Progenitor cell of endocrine pancreas (in vitro differentiated cells): Measurements from ENCODE around the gene SH3RF2. TPM values are rescaled to one million over a fixed set of nuclear protein-coding genes. Genes with fewer than 3 reads are reported as not detected.
"Not testable (repeated sequence)": the region's sequence is repeated elsewhere in the genome, so short reads cannot be mapped to it uniquely, and the experiment has no call there.

Experiments
- DNase-seq: peaks from one replicate; pipeline ENCODE4 v3.0.0; 2021; ENCODE audit warnings: low spot score; ENCODE audit not compliant: unreplicated experiment
- H3K27ac Mint-ChIP-seq: 2 replicates; pipeline ENCODE4 v1.8.0; 2021; ENCODE audit warnings: mild to moderate bottlenecking, moderate library complexity, mixed read lengths
- H3K27me3 Mint-ChIP-seq: 2 replicates; pipeline ENCODE4 v1.8.0; 2021; ENCODE audit warnings: mixed read lengths
- H3K36me3 Mint-ChIP-seq: 2 replicates; pipeline ENCODE4 v1.8.0; 2022; ENCODE audit warnings: mixed read lengths; ENCODE audit not compliant: insufficient read depth
- H3K4me1 Mint-ChIP-seq: 2 replicates; pipeline ENCODE4 v1.8.0; 2021; ENCODE audit warnings: low read depth, mixed read lengths
- H3K4me3 Mint-ChIP-seq: 2 replicates; pipeline ENCODE4 v1.8.0; 2021; ENCODE audit warnings: low read depth, mild to moderate bottlenecking, moderate library complexity, mixed read lengths
- H3K9me3 Mint-ChIP-seq: 2 replicates; pipeline ENCODE4 v1.8.0; 2021; ENCODE audit warnings: low read depth, mixed read lengths
- total RNA-seq: library from RNA; stranded (reverse); gene quantifications from 2 replicates; pipeline ENCODE4 v1.2.1, GENCODE V29; 2021
- TF ChIP-seq, protein P1 (sequence below): fragments of 200-600 bp; sonication (generic); IDR thresholded peaks from one replicate; pipeline ENCODE4 v1.5.0; 2021; ENCODE audit warnings: antibody characterized with exemption, mild to moderate bottlenecking; ENCODE audit not compliant: unreplicated experiment

The SH3RF2 gene
- total RNA-seq, 1 donor from 2014 or later: 17.6 TPM

GRCh38 chr5:145962001-145962400 is 25.6 kb downstream of the SH3RF2 start:
- no peak for DNase-seq
- Mint-ChIP-seq H3K27me3 (no peaks in the 10 kb centered on the region), H3K36me3 (peaks cover 1% of the 10 kb centered on the region), H3K9me3 (no peaks in the 10 kb centered on the region), H3K4me1 (peaks cover 27% of the 10 kb centered on the region), H3K4me3 (no peak overlapping the region), H3K27ac (no peak overlapping the region)
- TF ChIP-seq, protein P1, sequence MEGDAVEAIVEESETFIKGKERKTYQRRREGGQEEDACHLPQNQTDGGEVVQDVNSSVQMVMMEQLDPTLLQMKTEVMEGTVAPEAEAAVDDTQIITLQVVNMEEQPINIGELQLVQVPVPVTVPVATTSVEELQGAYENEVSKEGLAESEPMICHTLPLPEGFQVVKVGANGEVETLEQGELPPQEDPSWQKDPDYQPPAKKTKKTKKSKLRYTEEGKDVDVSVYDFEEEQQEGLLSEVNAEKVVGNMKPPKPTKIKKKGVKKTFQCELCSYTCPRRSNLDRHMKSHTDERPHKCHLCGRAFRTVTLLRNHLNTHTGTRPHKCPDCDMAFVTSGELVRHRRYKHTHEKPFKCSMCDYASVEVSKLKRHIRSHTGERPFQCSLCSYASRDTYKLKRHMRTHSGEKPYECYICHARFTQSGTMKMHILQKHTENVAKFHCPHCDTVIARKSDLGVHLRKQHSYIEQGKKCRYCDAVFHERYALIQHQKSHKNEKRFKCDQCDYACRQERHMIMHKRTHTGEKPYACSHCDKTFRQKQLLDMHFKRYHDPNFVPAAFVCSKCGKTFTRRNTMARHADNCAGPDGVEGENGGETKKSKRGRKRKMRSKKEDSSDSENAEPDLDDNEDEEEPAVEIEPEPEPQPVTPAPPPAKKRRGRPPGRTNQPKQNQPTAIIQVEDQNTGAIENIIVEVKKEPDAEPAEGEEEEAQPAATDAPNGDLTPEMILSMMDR: no peak

- DNase-seq, H3K27me3 Mint-ChIP-seq, H3K9me3 Mint-ChIP-seq, H3K36me3 Mint-ChIP-seq, H3K27ac Mint-ChIP-seq, H3K4me3 Mint-ChIP-seq: not testable (repeated sequence)
- H3K4me1 Mint-ChIP-seq: peaks cover 33% of the 10 kb centered on the region
Observed at GRCh38 chr5:145964008-145964407, 27.6 kb downstream of the SH3RF2 start.

- TF ChIP-seq, protein P1: no peak
- H3K9me3 Mint-ChIP-seq: no peaks in the 10 kb centered on the region
- peaks cover 1% of the 10 kb centered on the region for H3K36me3 Mint-ChIP-seq
- DNase-seq: no peak
- no peak overlapping the region for H3K4me3 Mint-ChIP-seq
- H3K4me1 Mint-ChIP-seq: peaks cover 30% of the 10 kb centered on the region
- no peak overlapping the region for H3K27ac Mint-ChIP-seq
- H3K27me3 Mint-ChIP-seq: no peaks in the 10 kb centered on the region
Observed at GRCh38 chr5:145965804-145966203, 29.4 kb downstream of the SH3RF2 start.

- Mint-ChIP-seq H3K9me3 (no peaks in the 10 kb centered on the region), H3K27me3 (no peaks in the 10 kb centered on the region)
- TF ChIP-seq, protein P1: no peak
Observed at GRCh38 chr5:145967296-145967695, 30.9 kb downstream of the SH3RF2 start.

GRCh38 chr5:145968970-145969713 is 32.8 kb downstream of the SH3RF2 start:
- Mint-ChIP-seq H3K27ac (no peak overlapping the region), H3K27me3 (no peaks in the 10 kb centered on the region), H3K4me3 (no peak overlapping the region), H3K36me3 (peaks cover 3% of the 10 kb centered on the region), H3K4me1 (peaks cover 23% of the 10 kb centered on the region), H3K9me3 (peaks cover 8% of the 10 kb centered on the region)
- no peak for DNase-seq
- TF ChIP-seq, protein P1: no peak

More at GRCh38 chr5:145967296-145967695, 30.9 kb downstream of the SH3RF2 start:
- Mint-ChIP-seq H3K27ac (no peak overlapping the region), H3K4me1 (peaks cover 23% of the 10 kb centered on the region), H3K4me3 (no peak overlapping the region), H3K36me3 (peaks cover 1% of the 10 kb centered on the region)
- DNase-seq: no peak

DNA sequence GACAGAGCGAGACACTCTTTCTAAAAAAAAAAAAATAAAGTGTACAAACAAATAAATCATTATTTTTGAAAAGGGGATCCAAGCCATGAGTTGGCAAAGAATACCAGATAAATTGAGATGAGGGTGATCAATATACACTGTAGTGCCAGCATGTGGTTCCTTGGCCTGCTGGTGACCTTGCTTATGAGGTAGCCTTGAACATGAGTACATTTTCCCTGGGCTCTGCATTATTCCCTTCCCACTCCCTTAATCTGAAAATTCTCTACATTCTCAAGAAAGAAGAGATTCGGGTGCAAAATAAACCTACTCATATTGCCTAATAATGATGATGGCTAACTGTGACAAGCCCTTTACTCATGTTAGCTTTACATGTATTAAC is 33.3 kb downstream of the SH3RF2 start:
- Mint-ChIP-seq H3K4me1 (peaks cover 24% of the 10 kb centered on the region), H3K36me3 (peaks cover 5% of the 10 kb centered on the region), H3K9me3 (peaks cover 8% of the 10 kb centered on the region), H3K4me3 (no peak overlapping the region), H3K27ac (no peak overlapping the region), H3K27me3 (no peaks in the 10 kb centered on the region)
- DNase-seq: no peak
- TF ChIP-seq, protein P1: no peak
